Stimulated activated CD8-positive, alpha-beta memory T cell treated with anti-CD3 and anti-CD28 coated beads, Interleukin-4, amount 100 ng/mL, for 1 hour (primary cell): ENCODE results near the gene SLC7A6.
A peak's percentile ranks its signal among the peaks of the same experiment; 100 is the strongest.

Experiments used
- DNase-seq, 2 donors: peaks; one replicate each; pipeline ENCODE4 v3.0.0-alpha.2; 2020; ENCODE audit warnings: low read depth in 2 of 2, low spot score in 1 of 2

Gene SLC7A6

GRCh38 chr16:68234188-68235107 is 29.9 kb upstream of the SLC7A6 start:
- no peak for DNase-seq

GRCh38 chr16:68235108-68235886 is 29.0 kb upstream of the SLC7A6 start:
- no peak for DNase-seq

- DNase-seq, result no peak
These were observed 28.5 kb upstream of the SLC7A6 start, which contains the start of gene ESRP2 for GRCh38 chr16:68235887-68236136. TSS of gene ESRP2 (minus strand) at chr16:68236127. CDS start at chr16:68236045, 82 bp downstream.

GRCh38 chr16:68236137-68236825 is 28.0 kb upstream of the SLC7A6 start:
- no peak for DNase-seq

- DNase-seq, result no peak
These were observed 27.5 kb upstream of the SLC7A6 start for GRCh38 chr16:68236826-68237242.

- DNase-seq, result peak; percentile 42 to 72
These were observed 26.9 kb upstream of the SLC7A6 start for GRCh38 chr16:68237243-68238028.

- DNase-seq, result no peak
These were observed 26.3 kb upstream of the SLC7A6 start for GRCh38 chr16:68238029-68238345.

GRCh38 chr16:68242085-68242484 is 22.2 kb upstream of the SLC7A6 start:
- DNase-seq, result no peak

- DNase-seq, result no peak
These were observed 21.1 kb upstream of the SLC7A6 start for GRCh38 chr16:68242926-68243858.

- no peak for DNase-seq
These were observed 19.8 kb upstream of the SLC7A6 start for GRCh38 chr16:68244481-68244902.

GRCh38 chr16:68244903-68245853 is 19.1 kb upstream of the SLC7A6 start, which contains the start of gene PLA2G15:
TSS of gene PLA2G15 (plus strand) at chr16:68245373. CDS start at chr16:68245427, 54 bp downstream.
- DNase-seq, result peak; percentile 94 to 97

GRCh38 chr16:68246121-68246520 is 18.2 kb upstream of the SLC7A6 start:
- DNase-seq, result no peak

GRCh38 chr16:68246666-68247065 is 17.7 kb upstream of the SLC7A6 start:
- no peak for DNase-seq

GRCh38 chr16:68247400-68247799 is 16.9 kb upstream of the SLC7A6 start:
- no peak for DNase-seq

- no peak for DNase-seq
These were observed 16.4 kb upstream of the SLC7A6 start for GRCh38 chr16:68247932-68248331.

GRCh38 chr16:68249371-68249770 is 15.0 kb upstream of the SLC7A6 start:
- no peak for DNase-seq

GRCh38 chr16:68250951-68251350 is 13.4 kb upstream of the SLC7A6 start:
- no peak for DNase-seq

GRCh38 chr16:68251832-68252231 is 12.5 kb upstream of the SLC7A6 start:
- DNase-seq, result no peak

- DNase-seq, result no peak
These were observed 11.9 kb upstream of the SLC7A6 start for GRCh38 chr16:68252383-68252782.
